Measurements from ENCODE around the gene GLYAT.
A peak's percentile ranks its signal among the peaks of the same experiment; 100 is the strongest.

GLYAT gene

GRCh38 chr11:58773337-58773736, 41.6 kb upstream of the GLYAT start:
- no peak for DNase-seq (ENCODE audit: low read depth)

DNA sequence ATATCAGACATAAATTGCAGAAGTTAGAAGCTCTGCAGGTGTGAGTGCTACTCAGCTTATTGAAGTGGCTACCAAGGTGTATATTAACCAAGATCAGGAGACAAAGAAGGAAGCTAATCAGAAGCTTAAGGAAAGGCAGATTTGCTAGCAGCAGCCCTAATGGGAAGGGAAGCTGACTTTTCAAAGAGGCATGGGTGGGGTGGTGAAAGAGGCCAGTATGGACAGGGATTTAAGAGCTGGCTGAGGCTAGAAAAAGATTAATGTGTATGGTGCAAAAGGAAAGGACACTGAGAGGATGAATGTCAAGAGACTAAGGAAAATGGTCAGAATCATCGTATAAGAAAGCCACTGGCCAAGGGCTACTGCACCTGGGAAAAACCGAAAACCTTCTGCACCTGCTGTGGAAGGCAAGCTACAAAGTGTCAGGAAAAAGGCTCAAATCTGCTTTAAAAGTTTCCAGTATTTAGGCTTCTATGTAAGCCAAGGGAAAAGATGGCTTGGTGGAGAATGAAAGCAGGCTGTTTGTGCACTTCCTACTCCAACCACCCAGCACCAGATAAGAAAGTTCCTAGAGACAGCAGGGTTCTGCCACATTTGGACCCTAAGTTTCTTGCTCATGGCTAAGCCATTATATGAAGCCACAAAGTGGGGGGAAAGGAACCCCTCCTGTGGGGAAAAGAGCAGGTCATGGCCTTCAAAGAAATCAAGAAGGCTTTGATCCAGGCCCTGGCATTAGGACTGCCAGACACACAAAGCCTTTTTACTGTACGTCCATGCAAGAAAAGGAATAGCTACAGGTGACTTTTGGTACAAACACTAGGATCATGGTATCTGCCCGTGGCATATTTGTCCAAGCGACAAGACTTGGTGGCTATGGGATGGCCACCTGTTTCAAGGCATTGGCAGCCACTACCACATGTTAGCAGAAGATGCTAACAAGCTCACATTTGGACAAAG, 40.9 kb upstream of the GLYAT start:
- TF ChIP-seq CTCF (IDR thresholded peaks at IDR 0.05; ENCODE audit: control insufficient read depth, insufficient read depth, low read depth, low read length, missing control alignments), result no peak
- DNase-seq (ENCODE audit: low read depth), result no peak
- no peak overlapping the region for H3K4me3 ChIP-seq (ENCODE audit: control insufficient read depth, low read depth, low read length)

More at GRCh38 chr11:58773337-58773736, 41.6 kb upstream of the GLYAT start:
- TF ChIP-seq CTCF (IDR thresholded peaks at IDR 0.05; ENCODE audit: control insufficient read depth, insufficient read depth, low read depth, low read length, missing control alignments), result no peak
- H3K4me3 ChIP-seq (ENCODE audit: control insufficient read depth, low read depth, low read length), result no peak overlapping the region

GRCh38 chr11:58771458-58771855, 39.7 kb upstream of the GLYAT start:
- no peak for TF ChIP-seq CTCF (IDR thresholded peaks at IDR 0.05; ENCODE audit: control insufficient read depth, insufficient read depth, low read depth, low read length, missing control alignments)
- DNase-seq (ENCODE audit: low read depth), result no peak
- H3K4me3 ChIP-seq (ENCODE audit: control insufficient read depth, low read depth, low read length), result no peak overlapping the region

- peak; percentile 32 for DNase-seq (ENCODE audit: low read depth)
- no peak for TF ChIP-seq CTCF (IDR thresholded peaks at IDR 0.05; ENCODE audit: control insufficient read depth, insufficient read depth, low read depth, low read length, missing control alignments)
- H3K4me3 ChIP-seq (ENCODE audit: control insufficient read depth, low read depth, low read length), result no peak overlapping the region; the same call in 1 of the 2 replicates
Observed at GRCh38 chr11:58770627-58771457, 39.1 kb upstream of the GLYAT start.

DNA sequence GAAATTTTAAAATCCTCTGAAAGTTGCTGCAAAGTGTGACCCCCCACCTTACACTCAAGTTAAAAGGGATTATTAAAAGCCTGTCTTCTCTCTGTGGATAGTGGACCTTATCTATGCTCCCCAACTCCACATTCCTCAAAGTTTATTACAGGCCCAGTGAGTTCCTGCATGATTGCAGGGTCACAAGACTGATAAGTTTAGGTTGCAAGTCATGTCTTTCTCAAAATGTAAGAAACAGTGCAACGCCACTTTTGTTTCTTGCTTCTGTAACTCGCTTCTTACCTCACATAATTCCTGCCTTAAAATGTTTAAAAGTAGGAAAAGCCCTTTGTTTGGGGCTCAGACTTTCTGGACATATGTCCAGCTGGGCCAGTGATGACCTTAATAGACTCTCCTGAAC, 38.4 kb upstream of the GLYAT start:
- H3K4me3 ChIP-seq (ENCODE audit: control insufficient read depth, low read depth, low read length), result no peak overlapping the region
- TF ChIP-seq CTCF (IDR thresholded peaks at IDR 0.05; ENCODE audit: control insufficient read depth, insufficient read depth, low read depth, low read length, missing control alignments), result no peak

DNA sequence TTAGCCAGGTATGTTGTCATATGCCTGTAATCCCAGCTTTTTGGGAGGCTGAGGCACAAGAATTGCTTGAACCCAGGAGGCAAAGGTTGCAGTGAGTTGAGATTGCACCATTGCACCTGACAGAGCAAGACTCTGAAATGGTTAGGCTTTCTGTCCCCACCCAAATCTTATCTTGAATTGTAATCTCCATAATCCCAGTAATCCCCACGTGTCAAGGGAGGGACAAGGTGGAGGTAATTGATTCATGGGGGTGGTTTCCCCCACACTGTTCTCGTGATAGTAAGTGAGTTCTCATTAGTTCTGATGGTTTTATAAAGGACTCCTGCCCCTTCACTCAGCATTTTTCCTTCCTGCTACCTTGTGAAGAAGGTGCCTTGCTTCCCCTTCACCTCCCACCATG, 37.6 kb upstream of the GLYAT start:
- no peak for DNase-seq (ENCODE audit: low read depth)
- no peak overlapping the region for H3K4me3 ChIP-seq (ENCODE audit: control insufficient read depth, low read depth, low read length)
- no peak for TF ChIP-seq CTCF (IDR thresholded peaks at IDR 0.05; ENCODE audit: control insufficient read depth, insufficient read depth, low read depth, low read length, missing control alignments)

More for the DNA sequence above, 38.4 kb upstream of the GLYAT start:
- no peak for DNase-seq (ENCODE audit: low read depth)

All from AG09309 (cell line).